ENCODE measurements around the gene SLFN11.
"Not testable (repeated sequence)": the region's sequence is repeated elsewhere in the genome, so short reads cannot be mapped to it uniquely, and the experiment has no call there.

Gene SLFN11

GRCh38 chr17:35350493-35350892 lies 22.9 kb downstream of the SLFN11 start:
- DNase-seq, result no peak

- peak; percentile 76 for DNase-seq
Measured at GRCh38 chr17:35345926-35346771, 27.3 kb downstream of the SLFN11 start.

DNA sequence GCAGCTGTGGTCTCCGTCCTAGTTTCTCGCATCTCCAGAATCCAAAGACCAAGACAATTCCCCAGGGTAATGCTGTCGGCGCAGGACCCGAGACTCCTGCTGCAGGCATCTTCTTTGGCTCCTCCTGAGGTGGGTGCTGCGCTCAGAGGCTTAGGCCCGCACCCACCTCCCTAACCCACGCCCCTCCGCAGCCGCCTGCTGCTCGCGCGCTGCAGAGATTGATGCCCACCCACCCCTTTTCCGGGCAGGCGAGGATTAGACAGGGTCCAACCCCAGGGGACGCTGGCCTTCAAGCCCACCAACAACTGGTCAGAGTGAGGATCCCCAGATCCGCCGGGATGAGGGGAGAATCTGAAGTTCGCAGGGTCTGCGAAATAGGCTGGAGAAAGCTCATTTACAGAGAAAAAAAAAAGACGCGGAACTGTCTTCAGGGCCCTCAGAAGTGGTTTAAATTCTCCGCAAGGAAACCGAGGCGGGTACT lies 27.9 kb downstream of the SLFN11 start:
- no peak for DNase-seq

DNA sequence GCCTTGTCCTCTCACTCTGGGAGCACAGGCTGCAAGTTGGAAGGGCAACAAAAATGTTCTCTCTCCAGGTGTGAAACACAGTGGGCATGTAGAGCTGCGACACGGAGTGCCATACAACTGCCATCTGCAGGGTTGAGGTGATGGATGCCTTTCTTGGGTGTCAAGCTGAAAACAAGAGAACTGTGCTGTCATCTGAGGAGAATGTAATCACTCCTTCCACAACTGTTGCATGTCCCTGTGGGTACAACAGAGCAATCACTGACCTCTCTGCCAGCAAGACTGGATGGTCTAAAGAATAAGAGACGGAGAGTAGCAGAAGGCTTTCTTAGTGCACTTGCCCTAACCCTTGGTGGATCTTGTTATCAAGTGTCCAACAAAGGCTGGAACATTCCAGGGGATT lies 29.2 kb downstream of the SLFN11 start:
- DNase-seq, result no peak

DNA sequence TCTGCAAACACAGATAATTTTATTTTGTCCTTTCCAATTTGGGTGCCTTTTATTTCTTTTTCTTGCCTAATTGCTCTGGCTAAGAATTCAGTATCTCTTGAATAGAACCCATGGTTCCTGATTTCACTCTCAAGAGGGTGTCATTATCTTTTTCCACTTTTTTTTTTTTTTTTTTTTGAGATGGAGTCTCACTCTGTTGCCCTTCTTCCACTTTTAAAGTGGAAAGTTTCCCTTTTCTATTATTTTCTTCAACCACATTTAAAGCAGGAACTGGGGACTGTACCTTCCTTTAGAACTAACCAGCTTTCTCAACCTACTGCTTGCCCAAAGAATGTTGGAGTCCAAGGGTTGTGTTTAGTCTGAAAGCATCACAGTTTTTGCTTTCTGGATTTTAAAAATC lies 31.1 kb downstream of the SLFN11 start:
- DNase-seq, result no peak

DNA sequence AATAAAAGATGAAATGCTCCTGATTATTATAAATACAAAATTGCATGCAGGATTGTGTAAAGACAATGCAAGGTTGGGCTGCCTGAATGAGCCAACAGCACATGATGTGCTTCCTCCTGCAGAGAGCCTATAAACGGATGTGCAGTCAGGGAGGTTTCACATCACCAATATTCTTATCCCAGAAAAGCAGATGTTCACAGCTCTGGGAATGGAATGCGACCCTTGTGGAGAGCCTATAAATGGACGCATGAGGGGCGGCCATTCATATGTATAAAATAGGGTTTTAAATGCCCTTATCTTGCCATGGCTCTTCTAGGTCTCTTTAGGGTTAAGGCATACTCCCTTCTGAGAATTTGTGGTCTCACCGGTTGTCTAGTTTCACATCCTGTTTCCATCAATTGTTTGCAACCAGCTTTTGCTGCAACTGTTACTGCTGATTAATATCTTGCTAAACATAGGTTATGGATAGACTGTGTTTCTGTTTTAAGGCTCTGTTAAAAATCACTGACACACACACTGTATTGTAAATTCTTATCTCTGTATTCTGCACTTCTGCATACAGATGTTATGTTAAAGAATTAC lies 31.9 kb downstream of the SLFN11 start:
- DNase-seq, result no peak

DNA sequence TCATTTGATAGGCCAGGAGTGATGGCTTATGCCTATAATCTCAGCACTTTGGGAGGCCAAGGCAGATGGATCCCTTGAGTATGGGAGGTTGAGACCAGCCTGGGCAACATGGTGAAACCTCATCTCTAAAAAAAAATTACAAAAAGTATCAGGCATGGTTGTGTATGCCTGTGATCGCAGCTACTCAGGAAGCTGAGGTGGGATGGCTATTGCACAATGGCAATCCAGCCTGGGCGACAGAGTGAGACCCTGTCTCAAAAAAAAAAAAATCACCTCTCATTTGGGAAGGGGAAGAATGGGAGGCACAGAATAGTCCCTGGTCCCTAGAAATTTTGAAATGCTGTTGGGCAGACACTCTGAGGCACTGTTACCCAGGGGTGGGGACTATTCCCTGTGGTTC lies 35.2 kb downstream of the SLFN11 start:
- DNase-seq, result no peak

GRCh38 chr17:35337364-35337763 lies 36.1 kb downstream of the SLFN11 start:
- DNase-seq, result peak; percentile 70

- not testable (repeated sequence) for DNase-seq
Measured at GRCh38 chr17:35333578-35333977, 39.8 kb downstream of the SLFN11 start.

DNA sequence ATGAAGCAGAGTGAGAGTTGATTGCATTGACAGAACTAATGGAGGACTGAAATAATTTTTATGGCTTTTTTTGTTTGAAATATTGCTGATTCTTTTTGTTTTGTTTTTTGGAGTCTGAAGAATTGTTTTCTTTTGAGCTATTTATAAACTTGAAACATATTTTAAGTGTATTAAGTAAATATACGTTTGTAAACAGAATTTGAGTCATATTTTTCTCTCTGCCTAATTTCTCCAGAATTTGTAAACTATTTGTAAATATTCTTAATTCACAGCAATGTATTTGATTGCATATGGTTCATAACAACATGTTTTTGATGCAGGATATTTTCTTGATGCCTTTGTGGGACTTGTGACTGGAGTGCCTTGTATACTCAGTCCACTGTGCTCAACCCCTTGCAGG lies 50.7 kb downstream of the SLFN11 start:
- DNase-seq, result no peak

DNA sequence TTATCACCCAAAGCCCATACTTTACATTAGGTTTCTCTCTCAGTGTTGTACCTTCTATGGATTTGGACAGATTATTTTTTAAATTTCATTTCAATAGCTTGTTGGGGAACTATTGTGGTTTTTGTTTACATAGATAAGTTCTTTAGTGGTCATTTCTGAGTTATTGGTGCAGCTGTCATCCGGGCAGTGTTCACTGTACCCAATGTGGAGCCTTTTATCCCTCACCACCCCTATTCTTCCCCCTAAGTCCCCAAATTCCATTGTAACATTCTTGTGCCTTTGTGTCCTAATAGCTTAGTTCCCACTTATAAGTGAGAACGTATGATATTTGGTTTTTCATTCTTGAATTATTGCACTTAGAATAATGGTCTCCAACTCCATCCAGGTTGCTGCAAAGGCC lies 57.5 kb downstream of the SLFN11 start:
- no peak for DNase-seq

- DNase-seq, result no peak
Measured at GRCh38 chr17:35315283-35315682, 58.1 kb downstream of the SLFN11 start.

GRCh38 chr17:35314415-35315216 lies 58.8 kb downstream of the SLFN11 start:
- no peak for DNase-seq

DNA sequence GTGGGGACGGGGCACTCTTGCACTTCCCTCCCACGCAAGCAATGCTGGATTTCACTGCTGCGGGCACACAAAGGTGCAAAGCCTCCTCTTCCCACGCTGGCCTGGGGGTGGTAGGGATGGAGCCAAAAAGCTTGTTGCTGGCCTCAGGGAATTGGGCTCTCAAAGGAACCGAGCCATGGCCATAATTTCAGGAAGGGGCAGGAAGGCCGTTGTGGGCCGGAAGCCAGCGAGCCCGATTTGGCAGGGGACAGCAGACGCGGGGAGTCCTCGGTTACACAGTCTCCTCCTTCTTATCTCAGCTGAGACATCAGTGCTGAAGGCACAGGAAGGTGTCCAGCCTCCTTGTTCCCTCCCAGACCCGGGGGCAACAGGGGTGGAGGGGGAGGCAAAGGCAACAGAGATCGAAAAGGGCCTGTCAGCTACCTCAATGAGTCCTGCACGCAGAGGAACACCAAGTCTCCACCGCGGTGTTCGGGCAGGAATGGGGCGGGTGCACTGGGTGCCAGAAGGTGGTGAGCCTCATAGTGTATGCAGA lies 59.5 kb downstream of the SLFN11 start:
- DNase-seq, result peak; percentile 60

DNA sequence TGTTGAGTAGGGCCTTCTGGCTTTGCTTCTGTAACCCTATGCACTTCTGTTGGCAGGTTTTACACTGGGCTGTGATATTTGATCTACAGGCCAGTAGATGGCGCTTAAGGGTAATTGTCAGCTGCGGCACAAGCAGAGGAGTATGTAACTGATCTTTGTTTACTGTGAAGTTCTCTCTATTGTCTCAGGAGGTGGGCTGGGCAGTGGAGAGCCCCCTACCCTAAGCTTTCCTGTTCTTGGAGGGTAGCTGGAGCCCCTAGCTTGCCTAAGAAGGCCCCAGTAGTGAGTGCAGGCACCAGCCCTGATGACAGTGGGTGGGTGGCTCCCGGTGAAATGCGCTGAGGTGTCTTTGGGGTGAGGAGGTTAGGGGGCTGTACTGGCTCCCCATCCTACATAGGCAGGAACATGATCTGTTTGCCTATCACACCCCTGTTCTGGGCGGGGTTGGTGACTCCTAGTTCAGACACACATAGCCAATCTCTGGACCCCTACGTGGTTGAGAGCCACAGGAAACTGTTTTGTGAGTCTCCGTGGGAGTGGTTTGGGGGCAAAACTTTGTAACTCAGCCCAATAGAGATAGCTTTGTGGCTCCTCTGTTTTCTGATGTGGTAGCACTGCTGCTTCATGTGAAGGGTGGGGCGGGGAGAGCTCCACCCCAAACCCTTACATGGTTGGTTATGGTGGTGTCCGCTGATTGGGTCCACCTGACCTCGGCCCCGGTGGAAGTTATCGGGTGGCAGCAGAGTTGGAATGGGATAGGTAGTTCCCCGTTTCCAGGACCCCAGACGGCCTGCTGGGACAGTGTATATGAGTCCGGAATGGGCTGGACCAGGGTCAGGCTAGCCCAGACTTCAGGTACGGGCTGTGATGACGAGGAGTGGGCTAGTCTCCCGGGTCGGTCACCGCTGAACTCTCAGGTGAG lies 60.4 kb downstream of the SLFN11 start:
- peak; percentile 80 for DNase-seq

GRCh38 chr17:35312346-35312745 lies 61.1 kb downstream of the SLFN11 start:
- no peak for DNase-seq

GRCh38 chr17:35309345-35309744 lies 64.1 kb downstream of the SLFN11 start:
- DNase-seq, result not testable (repeated sequence)

Measured in islet precursor cell (in vitro differentiated cells).